Measurements from ENCODE around the gene SIGLEC1. TPM values are rescaled to one million over a fixed set of nuclear protein-coding genes. Genes with fewer than 3 reads are reported as not detected.

The SIGLEC1 gene
- total and polyA plus RNA-seq, 10 of the 15 experiments (the other 5 are each of a cell fraction or from before 2014, with no cell fraction given), result 0.05 TPM; not detected in 9

DNA sequence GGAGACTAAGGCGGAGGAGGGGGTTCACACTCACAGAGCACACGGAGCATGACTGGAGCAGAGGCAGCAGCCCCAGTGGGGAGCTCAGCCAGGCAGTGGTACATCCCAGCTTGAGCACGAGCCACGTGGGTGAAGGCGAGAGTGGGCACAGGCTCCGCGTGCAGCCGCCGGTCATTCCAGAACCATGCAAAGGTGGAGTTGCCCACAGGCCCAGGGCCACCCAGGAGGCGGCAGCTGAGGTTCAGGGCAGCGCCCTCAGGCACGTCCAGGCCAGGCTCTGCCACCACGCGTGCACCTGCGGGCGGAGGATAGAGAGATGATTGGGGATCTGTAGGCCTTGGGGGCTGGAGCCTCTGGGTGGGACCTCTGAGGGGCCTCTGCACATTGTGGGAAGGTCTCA lies 21.1 kb downstream of the SIGLEC1 start (continued):
- TF ChIP-seq, protein P1, sequence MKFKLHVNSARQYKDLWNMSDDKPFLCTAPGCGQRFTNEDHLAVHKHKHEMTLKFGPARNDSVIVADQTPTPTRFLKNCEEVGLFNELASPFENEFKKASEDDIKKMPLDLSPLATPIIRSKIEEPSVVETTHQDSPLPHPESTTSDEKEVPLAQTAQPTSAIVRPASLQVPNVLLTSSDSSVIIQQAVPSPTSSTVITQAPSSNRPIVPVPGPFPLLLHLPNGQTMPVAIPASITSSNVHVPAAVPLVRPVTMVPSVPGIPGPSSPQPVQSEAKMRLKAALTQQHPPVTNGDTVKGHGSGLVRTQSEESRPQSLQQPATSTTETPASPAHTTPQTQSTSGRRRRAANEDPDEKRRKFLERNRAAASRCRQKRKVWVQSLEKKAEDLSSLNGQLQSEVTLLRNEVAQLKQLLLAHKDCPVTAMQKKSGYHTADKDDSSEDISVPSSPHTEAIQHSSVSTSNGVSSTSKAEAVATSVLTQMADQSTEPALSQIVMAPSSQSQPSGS (IDR thresholded peaks at IDR 0.05; ENCODE audit: low read length), result no peak

DNA sequence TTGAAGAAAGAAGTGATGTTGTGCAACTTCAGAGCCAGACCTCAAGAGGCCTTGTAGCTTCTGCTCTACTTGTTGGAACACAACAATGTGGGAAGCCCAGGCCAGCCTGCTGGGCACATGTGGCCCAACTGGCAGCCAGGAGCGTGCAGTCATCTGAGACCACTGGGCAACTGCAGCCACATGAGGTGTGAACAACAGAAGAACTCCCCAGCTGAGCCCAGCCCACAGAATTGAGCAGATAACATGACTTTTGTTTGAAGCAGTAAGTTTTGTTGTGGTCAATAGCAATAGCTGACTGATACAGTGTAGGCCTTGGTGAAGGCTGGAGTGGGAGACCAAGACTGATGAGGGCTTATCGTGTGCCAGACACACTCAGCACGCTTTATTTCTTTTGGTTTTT lies 22.0 kb downstream of the SIGLEC1 start:
- POLR2A ChIA-PET, result no interaction called here
- peaks cover 0 to 3% of the 10 kb centered on the region in 2 experiments; a peak in 2 of 4 replicates for H3K27me3 ChIP-seq (replicated peaks in 1 of 2; ENCODE audit: control insufficient read depth in 2 of 2, insufficient read depth in 2 of 2, low read length in 1 of 2)
- intact Hi-C loops (cut with micrococcal nuclease; ENCODE audit: unreplicated experiment) (no loop called here), in situ Hi-C loops (cut with MboI) (no loop called here)
- SMC1A ChIA-PET (ENCODE audit: uncharacterized antibody, unreplicated experiment), result no interaction called here
- DNase-seq (ENCODE audit: low read depth, low spot score) (no peak), FAIRE-seq (no peak), ATAC-seq (no peak)
- no peak overlapping the region for H3K4me2 ChIP-seq (ENCODE audit: control insufficient read depth, insufficient read depth)
- H2AFZ ChIP-seq (ENCODE audit: control insufficient read depth, low read depth, low read length), result no peak overlapping the region
- H3K9me3 ChIP-seq (replicated peaks; ENCODE audit: control insufficient read depth, insufficient read depth, low read length), result no peaks in the 10 kb centered on the region
- CTCF ChIA-PET, result interaction anchor here (1.1 kb wide), 1 partner anchor 17 kb away, joined by 3 read pairs; no protein-coding TSS in a partner anchor
- RAD21 ChIA-PET (ENCODE audit: unreplicated experiment), result no interaction called here
- no peaks in the 10 kb centered on the region for H4K20me1 ChIP-seq (ENCODE audit: control insufficient read depth, insufficient read depth)
- H3K79me2 ChIP-seq (ENCODE audit: control insufficient read depth, insufficient read depth, low read length), result no peaks in the 10 kb centered on the region
- H3K4me1 ChIP-seq (ENCODE audit: control insufficient read depth, insufficient read depth, low read length), result no peaks in the 10 kb centered on the region
- WGBS (ENCODE audit: insufficient coverage, insufficient replicate concordance, low lambda C conversion rate, missing lambda C conversion rate), result 44% methylated on average over 3 of the region's 3 CpGs
- no peak overlapping the region for H3K27ac ChIP-seq (ENCODE audit: control insufficient read depth, insufficient read depth)
- no peak overlapping the region for H3K9ac ChIP-seq (ENCODE audit: control insufficient read depth, insufficient read depth, low read length)
- H3K36me3 ChIP-seq (ENCODE audit: control insufficient read depth in 2 of 2, insufficient read depth in 2 of 2, low read length in 1 of 2), result no peaks in the 10 kb centered on the region
- no TSS peak for BruUV-seq (replicated peaks)
- H3K4me3 ChIP-seq, result no peak overlapping the region
- TF ChIP-seq HDAC6 (IDR thresholded peaks at IDR 0.05; ENCODE audit: unreplicated experiment) (no peak), SIN3A (IDR thresholded peaks at IDR 0.05; ENCODE audit: low read depth, low read length) (no peak), TARDBP (IDR thresholded peaks at IDR 0.05; ENCODE audit: borderline replicate concordance) (no peak), NBN (IDR thresholded peaks at IDR 0.05) (no peak), HDAC2 (IDR thresholded peaks at IDR 0.05) (no peak), RCOR1 (conservative IDR thresholded peaks at IDR 0.05; ENCODE audit: low read depth, low read length) (no peak), EED (IDR thresholded peaks at IDR 0.05; ENCODE audit: low read depth) (no peak), CHD2 (IDR thresholded peaks at IDR 0.05; ENCODE audit: borderline replicate concordance, low read depth, low read length) (no peak), MXI1 (IDR thresholded peaks at IDR 0.05; ENCODE audit: low read depth, low read length) (no peak), SRF (IDR thresholded peaks at IDR 0.05; ENCODE audit: low read depth in 2 of 2, low read length in 2 of 2) (no peak), GABPA (IDR thresholded peaks at IDR 0.05; ENCODE audit: low read depth) (no peak), ZNF207 (IDR thresholded peaks at IDR 0.05; ENCODE audit: borderline replicate concordance) (no peak), DPF2 (IDR thresholded peaks at IDR 0.05) (no peak), NRF1 (conservative IDR thresholded peaks at IDR 0.05; ENCODE audit: low read depth, low read length) (no peak), CBFB (IDR thresholded peaks at IDR 0.05; ENCODE audit: low read depth) (no peak), EP300 (IDR thresholded peaks at IDR 0.05; ENCODE audit: borderline replicate concordance in 1 of 2, control insufficient read depth in 1 of 2, low read depth in 2 of 2, low read length in 2 of 2) (no peak)
- TF ChIP-seq, protein P2, sequence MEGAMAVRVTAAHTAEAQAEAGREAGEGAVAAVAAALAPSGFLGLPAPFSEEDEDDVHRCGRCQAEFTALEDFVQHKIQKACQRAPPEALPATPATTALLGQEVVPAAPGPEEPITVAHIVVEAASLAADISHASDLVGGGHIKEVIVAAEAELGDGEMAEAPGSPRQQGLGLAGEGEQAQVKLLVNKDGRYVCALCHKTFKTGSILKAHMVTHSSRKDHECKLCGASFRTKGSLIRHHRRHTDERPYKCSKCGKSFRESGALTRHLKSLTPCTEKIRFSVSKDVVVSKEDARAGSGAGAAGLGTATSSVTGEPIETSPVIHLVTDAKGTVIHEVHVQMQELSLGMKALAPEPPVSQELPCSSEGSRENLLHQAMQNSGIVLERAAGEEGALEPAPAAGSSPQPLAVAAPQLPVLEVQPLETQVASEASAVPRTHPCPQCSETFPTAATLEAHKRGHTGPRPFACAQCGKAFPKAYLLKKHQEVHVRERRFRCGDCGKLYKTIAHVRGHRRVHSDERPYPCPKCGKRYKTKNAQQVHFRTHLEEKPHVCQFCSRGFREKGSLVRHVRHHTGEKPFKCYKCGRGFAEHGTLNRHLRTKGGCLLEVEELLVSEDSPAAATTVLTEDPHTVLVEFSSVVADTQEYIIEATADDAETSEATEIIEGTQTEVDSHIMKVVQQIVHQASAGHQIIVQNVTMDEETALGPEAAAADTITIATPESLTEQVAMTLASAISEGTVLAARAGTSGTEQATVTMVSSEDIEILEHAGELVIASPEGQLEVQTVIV (IDR thresholded peaks at IDR 0.05; ENCODE audit: borderline replicate concordance, partially characterized antibody), result no peak
- TF ChIP-seq, protein P3, sequence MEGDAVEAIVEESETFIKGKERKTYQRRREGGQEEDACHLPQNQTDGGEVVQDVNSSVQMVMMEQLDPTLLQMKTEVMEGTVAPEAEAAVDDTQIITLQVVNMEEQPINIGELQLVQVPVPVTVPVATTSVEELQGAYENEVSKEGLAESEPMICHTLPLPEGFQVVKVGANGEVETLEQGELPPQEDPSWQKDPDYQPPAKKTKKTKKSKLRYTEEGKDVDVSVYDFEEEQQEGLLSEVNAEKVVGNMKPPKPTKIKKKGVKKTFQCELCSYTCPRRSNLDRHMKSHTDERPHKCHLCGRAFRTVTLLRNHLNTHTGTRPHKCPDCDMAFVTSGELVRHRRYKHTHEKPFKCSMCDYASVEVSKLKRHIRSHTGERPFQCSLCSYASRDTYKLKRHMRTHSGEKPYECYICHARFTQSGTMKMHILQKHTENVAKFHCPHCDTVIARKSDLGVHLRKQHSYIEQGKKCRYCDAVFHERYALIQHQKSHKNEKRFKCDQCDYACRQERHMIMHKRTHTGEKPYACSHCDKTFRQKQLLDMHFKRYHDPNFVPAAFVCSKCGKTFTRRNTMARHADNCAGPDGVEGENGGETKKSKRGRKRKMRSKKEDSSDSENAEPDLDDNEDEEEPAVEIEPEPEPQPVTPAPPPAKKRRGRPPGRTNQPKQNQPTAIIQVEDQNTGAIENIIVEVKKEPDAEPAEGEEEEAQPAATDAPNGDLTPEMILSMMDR (IDR thresholded peaks at IDR 0.05 in 2 of 3, conservative IDR thresholded peaks at IDR 0.05 in 1 of 3; ENCODE audit: control insufficient read depth in 2 of 3, extremely low read depth in 1 of 3, insufficient read depth in 1 of 3, low read depth in 3 of 3, low read length in 3 of 3), result no peak
